NCI-H524 (cell line): ENCODE data around the gene MAD2L1.
"Not testable (repeated sequence)": the region's sequence is repeated elsewhere in the genome, so short reads cannot be mapped to it uniquely, and the experiment has no call there.

Experiments
- DNase-seq, 2 experiments: peaks; one replicate each; lab custom pipeline; 2025; lab: John Stamatoyannopoulos, UW

MAD2L1 gene

DNA sequence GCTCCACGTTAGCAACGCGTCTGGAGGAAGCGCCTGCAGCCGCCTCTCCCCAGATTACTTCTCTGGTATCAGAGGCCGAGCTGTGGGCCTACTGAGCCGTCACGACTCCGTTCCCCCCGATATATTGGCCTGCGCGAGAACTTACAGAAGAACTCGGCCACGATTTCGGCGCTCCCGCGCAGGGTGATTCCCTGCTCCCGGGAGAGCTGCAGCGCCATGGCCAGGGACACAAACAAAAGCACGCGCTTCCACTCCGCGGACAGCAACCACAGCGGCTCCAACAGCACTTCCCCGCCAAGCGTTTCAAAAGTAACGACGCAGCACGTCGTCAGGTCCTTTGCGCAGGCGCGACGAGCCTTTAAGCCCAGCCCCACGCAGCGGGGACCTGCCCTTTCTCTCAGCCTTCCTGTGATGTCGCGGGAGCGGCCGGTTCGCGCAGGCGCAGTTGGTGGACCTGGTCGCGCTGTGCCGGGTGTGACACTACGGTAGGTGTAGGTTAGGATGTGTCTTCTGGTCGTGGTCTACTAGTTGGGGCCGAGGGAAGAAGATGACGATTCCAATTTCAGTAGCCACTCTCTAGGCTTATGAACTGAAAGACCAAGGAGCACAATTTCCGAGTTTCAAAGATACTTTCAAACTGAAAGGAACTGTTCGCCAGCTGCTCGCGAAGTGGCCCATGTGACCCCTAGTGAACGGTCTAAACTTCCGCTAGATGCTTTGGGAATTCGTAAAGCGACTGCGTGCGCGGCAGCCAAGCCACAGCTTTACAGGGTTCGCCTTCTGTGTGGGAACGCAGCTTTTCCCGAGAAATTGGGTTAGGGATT, at the start of gene MAD2L1:
MAD2L1 (minus strand) TSS at position 332 of the 824 bp plus-strand sequence; CDS start at position 218, 114 bp downstream.
- DNase-seq: peak; percentile 82 to 94

DNA sequence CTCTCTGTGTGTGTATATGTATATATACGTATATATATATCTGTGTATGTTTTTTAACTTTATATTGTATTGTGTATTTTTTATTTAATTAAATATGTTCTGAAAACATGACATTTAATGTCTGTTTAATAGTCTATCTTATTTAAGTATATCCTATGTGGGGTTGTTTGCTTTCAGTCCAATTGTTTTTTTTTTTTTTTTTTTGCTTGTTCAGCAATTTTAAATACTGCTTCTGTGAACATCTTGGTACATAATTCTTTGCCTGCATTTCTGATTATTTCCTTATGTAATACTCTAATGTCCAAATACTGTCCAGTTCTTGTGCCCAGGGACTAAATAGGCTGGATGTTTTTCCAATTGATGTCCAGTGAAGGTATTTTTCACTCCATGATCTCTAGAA, 45.1 kb upstream of the MAD2L1 start:
- DNase-seq: no peak

- DNase-seq: no peak
Measured at GRCh38 chr4:120109406-120109805, 42.8 kb upstream of the MAD2L1 start.

- no peak for DNase-seq
Measured at GRCh38 chr4:120105472-120105871, 38.8 kb upstream of the MAD2L1 start.

DNA sequence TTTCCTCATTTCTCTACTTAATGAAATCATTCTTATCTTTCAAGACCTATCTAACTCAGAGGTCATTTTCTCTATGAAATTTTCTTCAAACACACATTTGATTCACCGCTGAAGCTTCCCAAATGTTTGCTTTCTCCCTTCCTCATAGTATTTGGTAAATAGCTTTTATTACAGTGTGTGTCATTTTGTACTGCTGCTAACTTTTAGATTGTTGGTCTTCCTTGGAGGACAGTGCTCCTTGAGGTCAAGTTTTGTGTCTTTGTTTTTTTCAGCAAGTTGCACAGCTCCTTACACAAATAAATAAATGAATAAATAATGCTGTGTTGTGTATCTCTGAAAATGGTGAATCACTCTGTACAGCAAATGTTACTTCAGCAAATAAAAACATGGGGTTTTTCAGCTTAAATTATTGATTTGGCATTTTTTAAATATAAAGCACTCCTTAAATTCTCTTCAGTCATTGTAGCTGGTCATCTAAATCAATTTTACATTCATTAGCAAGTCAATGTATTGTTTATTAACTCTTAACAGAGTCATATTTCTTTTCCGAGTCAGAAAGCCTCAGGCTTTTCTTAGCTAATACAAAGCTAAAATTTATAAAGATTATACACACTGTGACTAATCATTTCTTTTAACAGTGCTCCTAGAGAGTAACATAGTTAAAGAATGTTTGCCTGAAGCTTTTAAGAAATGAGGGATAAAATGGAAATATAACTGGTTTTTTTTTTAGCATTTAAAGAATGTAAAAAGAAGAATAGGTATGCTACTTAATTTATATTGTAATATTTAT, 30.1 kb upstream of the MAD2L1 start:
- no peak for DNase-seq

DNA sequence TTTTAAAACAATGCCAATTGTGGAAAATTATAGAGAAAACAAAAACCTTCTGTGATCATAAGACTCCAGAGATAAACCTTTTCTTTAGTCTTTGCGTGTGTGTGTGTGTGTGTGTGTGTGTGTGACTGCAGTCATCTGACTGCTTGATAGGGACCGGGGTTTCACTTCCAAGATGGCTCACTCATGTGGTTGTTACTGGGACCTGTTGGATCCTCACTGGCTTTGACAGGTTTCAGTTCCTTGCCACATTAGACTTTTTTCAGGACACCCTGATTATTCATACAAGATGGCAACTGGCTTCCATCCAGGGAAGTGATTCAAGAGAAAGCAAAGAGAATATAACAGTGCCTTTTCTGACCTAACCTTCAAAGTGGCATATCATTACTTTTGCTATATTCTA, 21.9 kb upstream of the MAD2L1 start:
- DNase-seq: no peak

GRCh38 chr4:120088066-120088465, 21.4 kb upstream of the MAD2L1 start:
- DNase-seq: not testable (repeated sequence)

DNA sequence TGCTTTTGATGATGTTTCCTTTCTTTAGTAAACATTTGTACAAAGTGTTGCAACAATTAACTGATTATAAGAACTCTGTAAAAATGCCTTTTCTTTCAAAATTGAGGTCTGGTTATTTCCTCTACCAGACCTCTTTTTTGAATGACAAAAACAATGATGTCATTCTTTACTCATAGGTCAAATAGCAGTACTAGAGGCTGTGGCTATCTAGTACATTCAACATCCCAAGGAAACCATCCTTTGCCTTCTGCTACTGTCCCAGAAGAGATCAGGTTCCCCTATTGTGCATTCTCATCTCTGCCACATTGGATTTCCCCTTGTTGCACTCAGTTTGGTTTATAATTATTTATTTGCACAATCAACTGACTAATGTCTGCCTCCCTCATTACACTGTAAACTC, 19.1 kb upstream of the MAD2L1 start:
- no peak for DNase-seq

- no peak for DNase-seq
Measured at GRCh38 chr4:120084327-120084726, 17.7 kb upstream of the MAD2L1 start.

GRCh38 chr4:120083152-120083551, 16.5 kb upstream of the MAD2L1 start:
- DNase-seq: no peak

DNA sequence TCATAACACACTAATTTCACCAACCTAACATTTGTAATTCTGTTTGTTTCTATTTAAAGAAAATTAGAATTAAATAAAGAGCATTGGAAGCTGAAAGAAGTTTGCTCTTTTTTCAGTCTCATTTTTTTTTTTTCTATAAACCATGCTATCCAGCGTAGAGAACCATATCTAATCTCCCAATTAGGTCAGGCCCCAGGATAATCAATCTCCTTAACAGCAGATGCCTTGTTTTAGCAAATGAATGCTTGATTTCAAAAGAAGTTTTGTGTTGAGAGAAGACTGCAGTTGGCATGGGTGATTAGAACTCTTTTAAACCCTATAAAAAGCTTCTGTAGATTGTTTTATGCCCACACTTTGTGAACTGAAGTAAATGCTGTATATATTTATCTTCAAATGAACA, 15.6 kb upstream of the MAD2L1 start:
- DNase-seq: no peak

DNA sequence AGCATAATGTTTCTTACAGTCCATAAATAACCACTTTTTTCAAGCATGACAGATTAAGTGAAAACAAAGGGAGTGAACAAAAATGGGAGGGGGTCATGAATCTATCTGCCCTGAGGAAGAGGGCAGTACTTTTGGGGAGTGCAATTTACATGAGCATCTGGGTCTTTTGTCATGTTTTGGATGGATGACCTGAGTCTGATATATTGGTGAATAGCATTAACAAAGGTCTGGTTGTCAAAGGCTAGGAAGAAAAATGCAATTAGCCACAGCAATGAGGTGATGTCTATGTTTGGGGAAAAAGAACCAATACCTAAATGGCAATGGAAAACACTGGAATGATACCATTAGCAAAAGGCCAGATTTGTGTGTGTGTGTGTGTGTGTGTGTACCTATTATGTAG, 15.1 kb upstream of the MAD2L1 start:
- DNase-seq: no peak

DNA sequence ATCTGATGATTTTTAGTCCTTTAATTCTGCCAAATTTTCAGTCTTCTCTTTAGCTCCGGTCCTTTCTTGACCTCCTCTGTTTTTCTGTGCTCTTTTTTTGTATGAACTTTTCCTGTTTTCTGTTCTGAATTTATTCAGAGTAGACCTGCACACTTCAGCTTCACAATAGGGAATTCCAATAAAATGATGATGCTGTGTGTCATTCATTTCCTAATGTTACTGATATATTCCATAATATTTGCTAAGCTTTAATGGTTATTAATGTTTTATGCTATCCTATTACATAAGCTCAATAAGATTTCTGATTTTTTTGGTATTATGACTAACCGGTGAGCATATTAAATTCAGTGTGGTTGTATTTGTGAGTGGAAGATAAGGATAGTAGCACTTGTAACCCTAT, 13.9 kb upstream of the MAD2L1 start:
- DNase-seq: no peak

- DNase-seq: no peak
Measured at GRCh38 chr4:120079839-120080520, 13.3 kb upstream of the MAD2L1 start.

DNA sequence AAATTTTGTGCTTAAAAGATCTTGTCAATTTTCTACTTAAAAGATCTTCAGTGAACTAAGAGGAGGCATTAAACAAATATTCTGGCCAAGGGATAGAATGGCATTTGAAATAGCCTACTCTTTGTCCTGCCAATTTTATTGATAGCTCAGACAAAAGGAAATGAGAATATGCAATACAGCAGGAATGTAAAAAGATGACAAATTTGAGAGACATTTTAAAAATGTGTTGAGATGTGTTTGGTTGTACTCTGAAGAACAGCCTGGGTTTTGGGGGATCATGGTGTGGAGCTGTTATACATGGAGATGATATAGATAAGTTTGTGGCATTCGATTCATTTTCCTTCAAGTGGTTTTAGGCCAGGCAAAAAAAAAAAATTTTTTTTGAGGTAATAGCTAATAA, 11.6 kb upstream of the MAD2L1 start:
- no peak for DNase-seq

GRCh38 chr4:120071192-120071795, 4.6 kb upstream of the MAD2L1 start:
- DNase-seq: peak; percentile 11 to 51

DNA sequence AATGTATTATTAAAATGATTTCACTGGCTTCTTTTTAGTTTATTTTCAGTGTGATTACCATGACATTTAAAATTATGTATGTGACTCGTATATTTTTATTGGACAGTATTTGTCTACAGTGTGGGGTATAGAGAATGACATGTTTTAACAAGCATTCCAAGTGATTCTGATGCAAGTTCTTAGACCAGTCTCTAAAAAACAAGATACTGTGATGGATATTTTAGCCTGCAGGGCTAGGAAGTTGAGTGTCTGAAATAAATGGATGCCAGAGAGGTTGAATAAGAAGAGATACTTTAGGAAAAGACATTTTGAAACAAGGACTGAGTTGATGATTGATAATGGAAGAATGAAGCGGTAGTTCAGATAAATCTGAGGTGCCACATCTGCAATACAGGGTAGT, 3.5 kb upstream of the MAD2L1 start:
- no peak for DNase-seq

DNA sequence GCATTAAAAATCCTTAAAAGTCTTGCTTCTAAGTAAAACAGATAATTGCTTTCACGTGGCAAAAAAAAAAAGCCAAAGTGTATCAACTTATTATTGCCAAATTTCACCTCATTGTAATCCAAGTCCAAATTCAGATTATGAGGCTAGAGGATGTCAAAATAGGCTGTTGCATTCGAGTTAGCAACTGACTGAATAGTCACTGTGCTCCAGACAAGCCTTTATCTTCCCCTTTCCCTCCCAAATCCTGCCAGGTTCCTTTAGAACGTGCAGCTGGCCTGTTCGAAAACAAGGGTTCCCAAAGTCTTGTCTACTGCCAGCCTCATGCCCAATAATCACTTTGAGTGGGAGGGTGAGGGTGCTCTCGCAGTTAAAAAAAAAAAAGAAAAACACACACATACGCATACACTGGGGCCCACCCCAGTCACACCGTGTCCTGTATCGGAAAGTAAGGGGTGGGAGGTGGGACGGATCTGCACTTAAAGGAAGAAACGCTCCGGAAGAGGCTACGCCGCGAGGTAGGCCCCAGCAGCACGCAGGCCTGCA, 603 bp downstream of the MAD2L1 start:
- DNase-seq: peak in 1 of 2 experiments; percentile 45

DNA sequence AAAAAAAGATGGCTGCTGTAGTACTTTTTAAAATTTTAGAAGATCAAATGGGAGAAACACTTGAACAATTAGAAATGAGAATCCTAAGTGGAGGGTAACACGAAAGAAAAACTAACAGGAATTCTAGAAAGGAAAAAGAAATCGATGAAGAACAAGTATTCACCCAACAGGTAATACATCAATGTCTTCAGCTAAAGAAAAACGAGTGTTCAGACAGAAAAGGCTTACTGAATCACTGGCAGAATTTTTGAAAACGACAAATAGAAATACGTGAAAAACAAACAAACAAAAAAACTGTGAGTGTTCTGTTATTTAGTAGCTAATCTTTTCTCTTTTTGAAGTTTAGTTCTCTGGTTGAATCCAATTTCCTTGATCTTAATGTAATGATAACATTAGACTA, 1.8 kb downstream of the MAD2L1 start:
- DNase-seq: no peak

DNA sequence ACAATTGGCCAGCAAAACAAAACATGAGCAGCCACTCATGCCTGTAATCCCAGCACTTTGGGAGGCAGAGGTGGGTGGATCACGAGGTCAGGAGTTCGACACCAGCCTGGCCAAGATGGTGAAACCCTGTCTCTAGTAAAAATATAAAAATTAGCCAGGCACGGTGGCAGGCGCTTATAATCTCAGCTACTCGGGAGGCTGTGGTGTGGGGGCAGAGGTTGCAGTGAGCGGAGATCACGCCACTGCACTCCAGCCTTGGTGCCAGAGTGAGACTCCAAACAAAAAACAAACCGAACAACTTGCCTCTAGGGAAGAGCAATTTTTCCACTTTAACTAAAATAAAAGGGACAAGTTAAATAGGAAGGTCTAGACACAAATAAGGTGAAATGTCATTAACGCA, 2.9 kb downstream of the MAD2L1 start:
- DNase-seq: not testable (repeated sequence)

DNA sequence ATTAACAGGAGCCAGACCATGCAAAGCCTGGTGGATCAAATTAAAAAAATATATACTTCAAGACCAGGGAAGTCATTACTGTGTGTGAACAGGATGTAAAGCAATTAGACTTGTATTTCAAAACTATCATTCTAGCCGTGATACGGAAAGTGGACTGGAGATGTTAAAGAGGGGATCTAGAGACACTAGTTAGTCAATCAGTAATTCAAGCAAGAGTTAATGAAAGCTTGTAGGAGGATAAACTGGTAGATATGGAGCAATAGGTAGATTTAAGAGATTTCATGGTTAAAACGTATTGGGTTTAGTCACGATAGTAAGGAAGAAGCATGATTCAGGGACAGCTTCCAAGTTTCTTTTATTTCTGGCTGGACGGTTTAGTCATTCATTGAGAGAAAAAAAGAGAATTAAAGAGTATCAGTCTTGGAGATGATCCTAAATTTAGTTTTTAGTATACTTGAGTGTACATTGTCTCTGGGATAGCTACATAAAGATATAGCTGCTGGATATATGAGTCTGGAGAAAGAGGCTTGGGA, 3.9 kb downstream of the MAD2L1 start:
- DNase-seq: no peak

- DNase-seq: no peak
Measured at GRCh38 chr4:120059036-120059435, 7.6 kb downstream of the MAD2L1 start.
